ENCODE results near the gene NAT9.
A peak's percentile ranks its signal among the peaks of the same experiment; 100 is the strongest.

- TF ChIP-seq CTCF (IDR thresholded peaks at IDR 0.05) (peak in 1 of 5 experiments; percentile 21), POLR2A (IDR thresholded peaks at IDR 0.05) (no peak), POLR2AphosphoS5 (IDR thresholded peaks at IDR 0.05) (no peak), EP300 (IDR thresholded peaks at IDR 0.05; ENCODE audit: low read depth) (no peak)
Measured at GRCh38 chr17:74780443-74781238, 4.5 kb upstream of the NAT9 start.
